Body of pancreas (tissue), 4 donors: Measurements from ENCODE around the gene USP53. TPM values are rescaled to one million over a fixed set of nuclear protein-coding genes. Genes with fewer than 3 reads are reported as not detected.

Experiments used
- ATAC-seq: fragments of 150-250 bp; one replicate; pipeline ENCODE4 v1.9.1; 2016
- DNase-seq, 4 donors: peaks; one replicate each; pipeline ENCODE4 v3.0.0-alpha.2; 2019
- H3K27ac ChIP-seq, 4 donors: fragments of 200-600 bp; sonication (generic); 1 replicate in 3 of 4; 2 replicates in 1 of 4; pipeline versions ENCODE4 v1.5.1 to v1.6.1; 2016 to 2019; ENCODE audit warnings: mild to moderate bottlenecking in 1 of 4, mixed read lengths in 1 of 4, moderate library complexity in 1 of 4
- H3K27me3 ChIP-seq, 2 donors: fragments of 200-600 bp; sonication (generic); one replicate each; pipeline ENCODE4 v1.6.0; 2016; ENCODE audit warnings: mild to moderate bottlenecking in 1 of 2
- H3K36me3 ChIP-seq, 2 donors: fragments of 200-600 bp; sonication (generic); replicated peaks in 1 of 2; 2 replicates each; pipeline ENCODE4 v1.5.1; 2016; ENCODE audit warnings: low read depth in 2 of 2; ENCODE audit not compliant: insufficient read depth in 1 of 2
- H3K4me1 ChIP-seq: fragments of 200-600 bp; sonication (generic); one replicate; pipeline ENCODE4 v1.6.0; 2016
- H3K4me3 ChIP-seq, 2 donors: fragments of 200-600 bp; sonication (generic); 1 replicate in 1 of 2; 2 replicates in 1 of 2; pipeline ENCODE4 v1.5.1; 2016 to 2019
- H3K9me3 ChIP-seq, 3 donors: fragments of 200-600 bp; sonication (generic); 1 replicate in 2 of 3; 2 replicates in 1 of 3; pipeline ENCODE4 v1.5.1; 2016
- CTCF ChIP-seq, 7 experiments: fragments of 450-650 bp in 4 of 7; fragments of 200-600 bp in 3 of 7; sonication (generic) in 3 of 7; IDR thresholded peaks; one replicate each; pipeline ENCODE4 v1.5.1; 2016 to 2019; ENCODE audit warnings: antibody characterized with exemption in 7 of 7
- POLR2A ChIP-seq, 3 donors: fragments of 450-650 bp; IDR thresholded peaks; one replicate each; pipeline ENCODE4 v1.6.1; 2016; ENCODE audit warnings: antibody characterized with exemption in 3 of 3, mild to moderate bottlenecking in 2 of 3
- WGBS, 2 donors: methylation state at CpG; one replicate each; pipeline ENCODE4 v1.1.5; 2017; 5-methylcytosine and 5-hydroxymethylcytosine counted together
- intact Hi-C: fragments of 100-400 bp; cut with DNase I; formaldehyde crosslinking; loops from one replicate; pipeline ENCODE4 v1.15.1; 2023
- total RNA-seq, 2 donors: library from RNA; depleted of rRNA; stranded (reverse); fragments of >200 nt; gene quantifications; one replicate each; pipeline ENCODE4 v1.1.0, GENCODE V29; 2016

Gene USP53
- total RNA-seq, 2 donors from 2014 or later: 47.5 to 77.6 TPM

- DNase-seq: no peak
- Histone ChIP-seq H3K27me3 (no peaks in the 10 kb centered on the region), H3K9me3 (no peaks in the 10 kb centered on the region), H3K36me3 (peaks cover 8 to 28% of the 10 kb centered on the region in 2 donors), H3K4me1 (no peaks in the 10 kb centered on the region), H3K27ac (no peak overlapping the region), H3K4me3 (no peak overlapping the region)
- intact Hi-C loops: no loop called here
- WGBS, 2 donors: 91 to 93% methylated on average over 6 of the region's 6 CpGs
- no peak for ATAC-seq
- TF ChIP-seq CTCF (IDR thresholded peaks at IDR 0.05): no peak
- TF ChIP-seq POLR2A (IDR thresholded peaks at IDR 0.05): no peak
Measured at GRCh38 chr4:119260528-119260927, 48.0 kb downstream of the USP53 start.

GRCh38 chr4:119261986-119262385, 49.5 kb downstream of the USP53 start:
- ATAC-seq (no peak), DNase-seq (no peak)
- Histone ChIP-seq H3K27ac (no peak overlapping the region), H3K36me3 (peaks cover 3 to 18% of the 10 kb centered on the region in 2 donors), H3K4me3 (no peak overlapping the region), H3K27me3 (no peaks in the 10 kb centered on the region), H3K4me1 (no peaks in the 10 kb centered on the region), H3K9me3 (no peaks in the 10 kb centered on the region)
- TF ChIP-seq POLR2A (IDR thresholded peaks at IDR 0.05) (no peak), CTCF (IDR thresholded peaks at IDR 0.05) (no peak)
- 90 to 96% methylated on average over 1 of the region's 1 CpG for WGBS, 2 donors
- intact Hi-C loops: no loop called here

- intact Hi-C loops: no loop called here
- H3K27ac ChIP-seq: no peak overlapping the region
- H3K9me3 ChIP-seq: no peaks in the 10 kb centered on the region
- DNase-seq (no peak), ATAC-seq (no peak)
- H3K4me3 ChIP-seq: no peak overlapping the region
- 71 to 85% methylated on average over 1 of the region's 1 CpG for WGBS, 2 donors
- TF ChIP-seq CTCF (IDR thresholded peaks at IDR 0.05) (no peak), POLR2A (IDR thresholded peaks at IDR 0.05) (no peak)
- no peaks in the 10 kb centered on the region for H3K27me3 ChIP-seq
- H3K4me1 ChIP-seq: no peaks in the 10 kb centered on the region
- H3K36me3 ChIP-seq: peaks cover 3 to 16% of the 10 kb centered on the region in 2 donors
Measured at GRCh38 chr4:119264743-119265142, 52.2 kb downstream of the USP53 start.

GRCh38 chr4:119266153-119266552, 53.6 kb downstream of the USP53 start:
- DNase-seq (no peak), ATAC-seq (no peak)
- intact Hi-C loops: no loop called here
- no peaks in the 10 kb centered on the region for H3K27me3 ChIP-seq
- peaks cover 3 to 13% of the 10 kb centered on the region in 2 donors for H3K36me3 ChIP-seq
- no peaks in the 10 kb centered on the region for H3K4me1 ChIP-seq
- WGBS, 2 donors: 71 to 73% methylated on average over 4 of the region's 4 CpGs
- no peak for TF ChIP-seq CTCF (IDR thresholded peaks at IDR 0.05)
- no peak for TF ChIP-seq POLR2A (IDR thresholded peaks at IDR 0.05)
- no peak overlapping the region for H3K27ac ChIP-seq
- H3K4me3 ChIP-seq: no peak overlapping the region
- no peaks in the 10 kb centered on the region for H3K9me3 ChIP-seq

- Histone ChIP-seq H3K27ac (no peak overlapping the region), H3K4me3 (no peak overlapping the region), H3K27me3 (no peaks in the 10 kb centered on the region), H3K9me3 (no peaks in the 10 kb centered on the region), H3K36me3 (peaks cover 0 to 11% of the 10 kb centered on the region in 2 donors), H3K4me1 (no peaks in the 10 kb centered on the region)
- no peak for TF ChIP-seq POLR2A (IDR thresholded peaks at IDR 0.05)
- no peak for TF ChIP-seq CTCF (IDR thresholded peaks at IDR 0.05)
- no peak for DNase-seq
- no peak for ATAC-seq
- intact Hi-C loops: no loop called here
- 60 to 72% methylated on average over 3 of the region's 3 CpGs for WGBS, 2 donors
Measured at GRCh38 chr4:119268466-119268865, 56.0 kb downstream of the USP53 start.
